K562 (cell line): ENCODE results near the gene CEP290. TPM values are rescaled to one million over a fixed set of nuclear protein-coding genes. Genes with fewer than 3 reads are reported as not detected.

ENCODE experiments used
- AFF1 ChIP-seq, 2 experiments: fragments of 450-650 bp; IDR thresholded peaks; 2 replicates each; pipeline ENCODE4 v1.6.1; 2018; ENCODE audit warnings: mild to moderate bottlenecking in 2 of 2, low read depth in 1 of 2; ENCODE audit not compliant: partially characterized antibody in 2 of 2
- AFF4 ChIP-seq: sonication (generic); formaldehyde crosslinking; IDR thresholded peaks from 2 replicates; pipeline ENCODE4 v1.8.0; 2023; ENCODE audit warnings: mild to moderate bottlenecking, missing genetic modification reagents
- ARID2 ChIP-seq: fragments of 450-650 bp; IDR thresholded peaks from 2 replicates; pipeline ENCODE4 v1.6.1; 2017; ENCODE audit warnings: antibody characterized with exemption, mild to moderate bottlenecking
- BHLHE40 ChIP-seq: IDR thresholded peaks from 2 replicates; pipeline ENCODE4 v1.6.1; 2011; ENCODE audit warnings: low read length, improper control_type of control experiment
- GATAD2A ChIP-seq: fragments of 450-650 bp; IDR thresholded peaks from 2 replicates; pipeline ENCODE4 v1.6.1; 2017
- GMEB1 ChIP-seq: fragments of 250-450 bp; sonication (Bioruptor Pico); IDR thresholded peaks from 2 replicates; pipeline ENCODE4 v1.4.0; 2020; ENCODE audit warnings: mild to moderate bottlenecking
- MAFG ChIP-seq: fragments of 450-650 bp; conservative IDR thresholded peaks from 2 replicates; pipeline ENCODE4 v1.6.1; 2016; ENCODE audit warnings: missing genetic modification characterization, missing compliant biosample characterization
- MYC ChIP-seq, 2 experiments: fragments of 250-450 bp in 1 of 2; sonication (Bioruptor Pico) in 1 of 2; IDR thresholded peaks; 2 replicates each; pipeline versions ENCODE4 v1.5.1 to v1.6.1; 2012 to 2021; ENCODE audit warnings: low read depth in 2 of 2, borderline replicate concordance in 1 of 2, improper control_type of control experiment in 1 of 2, low read length in 1 of 2, mild to moderate bottlenecking in 1 of 2, moderate library complexity in 1 of 2
- RHOXF2B ChIP-seq: fragments of 250-450 bp; sonication (Bioruptor Pico); conservative IDR thresholded peaks from 2 replicates; pipeline ENCODE4 v1.5.1; 2021
- SNRNP70 ChIP-seq: fragments of 200-400 bp; formaldehyde crosslinking; optimal IDR thresholded peaks from 2 replicates; pipeline ENCODE3; 2017; ENCODE audit warnings: low read depth, low read length
- SRF ChIP-seq, 2 experiments: fragments of 250-450, 450-650 bp in 1 of 2; sonication (Bioruptor Pico) in 1 of 2; sonication (generic) in 1 of 2; formaldehyde crosslinking; IDR thresholded peaks; 2 replicates each; pipeline versions ENCODE4 v1.5.0 to v1.5.1; 2020 to 2022; ENCODE audit warnings: mild to moderate bottlenecking in 1 of 2, missing genetic modification reagents in 1 of 2
- ZBTB1 ChIP-seq: sonication (generic); formaldehyde crosslinking; IDR thresholded peaks from 2 replicates; pipeline ENCODE4 v1.8.1; 2023; ENCODE audit warnings: missing genetic modification reagents, low read depth, mild to moderate bottlenecking, borderline replicate concordance
- ZBTB49 ChIP-seq: sonication (generic); formaldehyde crosslinking; IDR thresholded peaks from 2 replicates; pipeline ENCODE4 v1.8.0; 2022; ENCODE audit warnings: missing genetic modification reagents, mild to moderate bottlenecking, borderline replicate concordance
- ZNF589 ChIP-seq: fragments of 200-800 bp; sonication (Bioruptor generic); IDR thresholded peaks from 2 replicates; pipeline ENCODE4 v1.6.1; 2016; ENCODE audit warnings: low read depth, missing genetic modification characterization, missing compliant biosample characterization
- ZNF75A ChIP-seq: fragments of 450-650 bp; formaldehyde crosslinking; IDR thresholded peaks from 2 replicates; pipeline ENCODE4 v1.4.0; 2020; ENCODE audit warnings: mild to moderate bottlenecking
- polyA plus RNA-seq, 8 experiments: library from polyadenylated mRNA; depleted of rRNA in 4 of 8; stranded (reverse) in 5 of 8; unstranded in 3 of 8; fragments of >200 nt; fragmentation: Nextera tagmentation in 2 of 8; fragmentation: Illumina TruSeq in 1 of 8; extraction: Ambion mirVana in 2 of 8; extraction: Trizol in 1 of 8; gene quantifications; 2 replicates each; pipeline versions ENCODE4 v1.2.1 to v1.2.3, GENCODE V29; 2011 to 2014; ENCODE audit warnings: inconsistent platforms in 1 of 8, missing spikeins in 1 of 8
- total RNA-seq, 7 experiments: library from RNA; depleted of rRNA in 6 of 7; stranded (reverse); fragments of >200 nt in 6 of 7; fragmentation: Illumina TruSeq in 2 of 7; extraction: Trizol in 2 of 7; gene quantifications; 2 replicates each; pipeline versions ENCODE4 v1.2.1 to v1.2.3, GENCODE V29; 2011 to 2021; ENCODE audit warnings: low replicate concordance in 1 of 7

CEP290 gene
- total and polyA plus RNA-seq, 9 of the 15 experiments (the other 6 are each of a cell fraction or from before 2014, with no cell fraction given), result 7.2 to 19.4 (median 18.1) TPM

GRCh38 chr12:88035271-88035906 is 106.5 kb downstream of the CEP290 start (continued):
- peak; percentile 20 to 79 for TF ChIP-seq AFF1 (IDR thresholded peaks at IDR 0.05; ENCODE audit: low read depth in 1 of 2, partially characterized antibody in 2 of 2)
- peak in 1 of 2 experiments; percentile 23; a peak in 1 of 4 replicates for TF ChIP-seq SRF (CRISPR knock-in tag; IDR thresholded peaks at IDR 0.05)
- TF ChIP-seq MYC (IDR thresholded peaks at IDR 0.05; ENCODE audit: low read depth, low read length), result peak; percentile 93
- TF ChIP-seq MYC (CRISPR knock-in tag; IDR thresholded peaks at IDR 0.05; ENCODE audit: borderline replicate concordance, low read depth), result no peak
- TF ChIP-seq GMEB1 (CRISPR knock-in tag), result peak; percentile 63; the same call in 1 of the 2 replicates
- no peak for TF ChIP-seq SNRNP70
- TF ChIP-seq GATAD2A, result no peak
- no peak for TF ChIP-seq ZNF75A (CRISPR knock-in tag)
- no peak for TF ChIP-seq RHOXF2B (CRISPR knock-in tag)
- TF ChIP-seq BHLHE40, result peak; percentile 74
- no peak for TF ChIP-seq ZNF589 (CRISPR knock-in tag)
- no peak for TF ChIP-seq MAFG (tag)
- peak; percentile 48; the same call in 1 of the 2 replicates for TF ChIP-seq ZBTB1 (CRISPR knock-in tag)
- TF ChIP-seq AFF4 (CRISPR knock-in tag), result no peak
- TF ChIP-seq ZBTB49 (CRISPR knock-in tag), result no peak
- TF ChIP-seq ARID2, result no peak
